Body of pancreas (tissue), 4 donors: ENCODE measurements around the gene FAM193A. TPM values are rescaled to one million over a fixed set of nuclear protein-coding genes. Genes with fewer than 3 reads are reported as not detected.

Experiments used
- ATAC-seq: fragments of 150-250 bp; one replicate; pipeline ENCODE4 v1.9.1; 2016
- DNase-seq, 4 donors: peaks; one replicate each; pipeline ENCODE4 v3.0.0-alpha.2; 2019
- H3K27ac ChIP-seq, 4 donors: fragments of 200-600 bp; sonication (generic); 1 replicate in 3 of 4; 2 replicates in 1 of 4; pipeline versions ENCODE4 v1.5.1 to v1.6.1; 2016 to 2019; ENCODE audit warnings: mild to moderate bottlenecking in 1 of 4, mixed read lengths in 1 of 4, moderate library complexity in 1 of 4
- H3K27me3 ChIP-seq, 2 donors: fragments of 200-600 bp; sonication (generic); one replicate each; pipeline ENCODE4 v1.6.0; 2016; ENCODE audit warnings: mild to moderate bottlenecking in 1 of 2
- H3K36me3 ChIP-seq, 2 donors: fragments of 200-600 bp; sonication (generic); replicated peaks in 1 of 2; 2 replicates each; pipeline ENCODE4 v1.5.1; 2016; ENCODE audit warnings: low read depth in 2 of 2; ENCODE audit not compliant: insufficient read depth in 1 of 2
- H3K4me1 ChIP-seq: fragments of 200-600 bp; sonication (generic); one replicate; pipeline ENCODE4 v1.6.0; 2016
- H3K4me3 ChIP-seq, 2 donors: fragments of 200-600 bp; sonication (generic); 1 replicate in 1 of 2; 2 replicates in 1 of 2; pipeline ENCODE4 v1.5.1; 2016 to 2019
- H3K9me3 ChIP-seq, 3 donors: fragments of 200-600 bp; sonication (generic); 1 replicate in 2 of 3; 2 replicates in 1 of 3; pipeline ENCODE4 v1.5.1; 2016
- CTCF ChIP-seq, 7 experiments: fragments of 450-650 bp in 4 of 7; fragments of 200-600 bp in 3 of 7; sonication (generic) in 3 of 7; IDR thresholded peaks; one replicate each; pipeline ENCODE4 v1.5.1; 2016 to 2019; ENCODE audit warnings: antibody characterized with exemption in 7 of 7
- POLR2A ChIP-seq, 3 donors: fragments of 450-650 bp; IDR thresholded peaks; one replicate each; pipeline ENCODE4 v1.6.1; 2016; ENCODE audit warnings: antibody characterized with exemption in 3 of 3, mild to moderate bottlenecking in 2 of 3
- WGBS, 2 donors: methylation state at CpG; one replicate each; pipeline ENCODE4 v1.1.5; 2017; 5-methylcytosine and 5-hydroxymethylcytosine counted together
- intact Hi-C: fragments of 100-400 bp; cut with DNase I; formaldehyde crosslinking; loops from one replicate; pipeline ENCODE4 v1.15.1; 2023
- total RNA-seq, 2 donors: library from RNA; depleted of rRNA; stranded (reverse); fragments of >200 nt; gene quantifications; one replicate each; pipeline ENCODE4 v1.1.0, GENCODE V29; 2016

FAM193A gene
- total RNA-seq, 2 donors from 2014 or later = 14.8 to 22.7 TPM

GRCh38 chr4:2728221-2728620 is 191.8 kb downstream of the FAM193A start:
- no peak for TF ChIP-seq POLR2A (IDR thresholded peaks at IDR 0.05)
- no peak for TF ChIP-seq CTCF (IDR thresholded peaks at IDR 0.05)
- Histone ChIP-seq H3K4me1 (no peaks in the 10 kb centered on the region), H3K27me3 (no peaks in the 10 kb centered on the region), H3K27ac (no peak overlapping the region), H3K4me3 (no peak overlapping the region), H3K36me3 (peaks cover 10% of the 10 kb centered on the region in 2 donors), H3K9me3 (no peaks in the 10 kb centered on the region)
- no peak for ATAC-seq
- intact Hi-C loops = no loop called here
- WGBS, 2 donors = 68 to 78% methylated on average over 3 of the region's 3 CpGs
- no peak for DNase-seq

- intact Hi-C loops = no loop called here
- DNase-seq = no peak
- Histone ChIP-seq H3K27ac (no peak overlapping the region), H3K4me1 (no peaks in the 10 kb centered on the region), H3K9me3 (no peaks in the 10 kb centered on the region), H3K27me3 (no peaks in the 10 kb centered on the region), H3K36me3 (peaks cover 10% of the 10 kb centered on the region in 2 donors), H3K4me3 (no peak overlapping the region)
- ATAC-seq = no peak
- TF ChIP-seq POLR2A (IDR thresholded peaks at IDR 0.05) = no peak
- no peak for TF ChIP-seq CTCF (IDR thresholded peaks at IDR 0.05)
- WGBS, 2 donors = 88 to 95% methylated on average over 11 to 12 of the region's 12 CpGs
Observed at GRCh38 chr4:2728806-2729532, 192.5 kb downstream of the FAM193A start.

- H3K27ac ChIP-seq = no peak overlapping the region
- no peaks in the 10 kb centered on the region for H3K9me3 ChIP-seq
- no peaks in the 10 kb centered on the region for H3K27me3 ChIP-seq
- intact Hi-C loops = no loop called here
- peaks cover 10% of the 10 kb centered on the region in 2 donors for H3K36me3 ChIP-seq
- TF ChIP-seq POLR2A (IDR thresholded peaks at IDR 0.05) (no peak), CTCF (IDR thresholded peaks at IDR 0.05) (no peak)
- no peak for ATAC-seq
- no peak overlapping the region for H3K4me3 ChIP-seq
- WGBS, 2 donors = 97 to 98% methylated on average over 8 to 9 of the region's 9 CpGs
- no peaks in the 10 kb centered on the region for H3K4me1 ChIP-seq
- DNase-seq = no peak
Observed at GRCh38 chr4:2729533-2729875, 193.1 kb downstream of the FAM193A start.

GRCh38 chr4:2731907-2732317 is 195.5 kb downstream of the FAM193A start:
- Histone ChIP-seq H3K4me1 (no peaks in the 10 kb centered on the region), H3K27ac (no peak overlapping the region), H3K36me3 (peaks cover 10% of the 10 kb centered on the region in 2 donors), H3K4me3 (no peak overlapping the region), H3K27me3 (no peaks in the 10 kb centered on the region), H3K9me3 (no peaks in the 10 kb centered on the region)
- intact Hi-C loops = no loop called here
- ATAC-seq (peak; percentile 24), DNase-seq (no peak)
- WGBS, 2 donors = 89 to 91% methylated on average over 17 to 28 of the region's 28 CpGs
- no peak for TF ChIP-seq POLR2A (IDR thresholded peaks at IDR 0.05)
- TF ChIP-seq CTCF (IDR thresholded peaks at IDR 0.05) = no peak

GRCh38 chr4:2732526-2732925 is 196.1 kb downstream of the FAM193A start:
- H3K4me3 ChIP-seq = no peak overlapping the region
- intact Hi-C loops = no loop called here
- DNase-seq (no peak), ATAC-seq (no peak)
- no peaks in the 10 kb centered on the region for H3K4me1 ChIP-seq
- peaks cover 10% of the 10 kb centered on the region in 2 donors for H3K36me3 ChIP-seq
- no peak overlapping the region for H3K27ac ChIP-seq
- H3K9me3 ChIP-seq = no peaks in the 10 kb centered on the region
- H3K27me3 ChIP-seq = no peaks in the 10 kb centered on the region
- 86 to 89% methylated on average over 2 to 6 of the region's 6 CpGs for WGBS, 2 donors
- TF ChIP-seq POLR2A (IDR thresholded peaks at IDR 0.05) = no peak
- no peak for TF ChIP-seq CTCF (IDR thresholded peaks at IDR 0.05)
